Heart left ventricle (tissue), 16 donors: ENCODE measurements around the gene ROBO1. TPM values are rescaled to one million over a fixed set of nuclear protein-coding genes. Genes with fewer than 3 reads are reported as not detected.

ENCODE experiments used
- ATAC-seq, 4 donors: fragments of 200-7000 bp; cut with Tn5 transposase; one replicate each; pipeline ENCODE4 v1.9.1; 2020 to 2022; ENCODE audit warnings: moderate library complexity in 4 of 4, mild to moderate bottlenecking in 3 of 4, moderate number of reproducible peaks in 1 of 4
- DNase-seq, 5 donors: peaks; one replicate each; pipeline ENCODE4 v3.0.0-alpha.2; 2020
- H3K27ac ChIP-seq, 12 donors: fragments of 200-600 bp; sonication (generic) in 4 of 12; one replicate each; pipeline versions ENCODE4 v1.5.0 to v1.8.0; 2016 to 2022; ENCODE audit warnings: mild to moderate bottlenecking in 2 of 12
- H3K27me3 ChIP-seq, 9 donors: fragments of 200-600 bp; sonication (generic) in 2 of 9; one replicate each; pipeline versions ENCODE4 v1.5.1 to v1.8.0; 2016 to 2022; ENCODE audit warnings: mild to moderate bottlenecking in 3 of 9
- H3K36me3 ChIP-seq, 9 donors: fragments of 200-600 bp; sonication (generic) in 2 of 9; one replicate each; pipeline versions ENCODE4 v1.5.0 to v1.8.0; 2018 to 2022; ENCODE audit warnings: mild to moderate bottlenecking in 2 of 9
- H3K4me1 ChIP-seq, 12 donors: fragments of 200-600 bp; sonication (generic) in 4 of 12; one replicate each; pipeline versions ENCODE4 v1.5.0 to v1.8.0; 2016 to 2022; ENCODE audit warnings: mild to moderate bottlenecking in 3 of 12
- H3K4me3 ChIP-seq, 12 donors: fragments of 200-600 bp; sonication (generic) in 4 of 12; one replicate each; pipeline versions ENCODE4 v1.5.0 to v1.8.0; 2017 to 2022; ENCODE audit warnings: mild to moderate bottlenecking in 9 of 12, moderate library complexity in 4 of 12
- H3K9me3 ChIP-seq, 12 donors: fragments of 200-600 bp; sonication (generic) in 4 of 12; one replicate each; pipeline versions ENCODE4 v1.5.0 to v1.8.0; 2016 to 2022; ENCODE audit warnings: mild to moderate bottlenecking in 1 of 12
- POLR2A ChIP-seq, 2 donors: fragments of 450-650 bp; IDR thresholded peaks; one replicate each; pipeline ENCODE4 v1.6.1; 2017; ENCODE audit warnings: antibody characterized with exemption in 2 of 2, mild to moderate bottlenecking in 2 of 2, moderate library complexity in 2 of 2
- WGBS, 4 donors: extraction: QIAGEN DNeasy Blood & Tissue Kit in 2 of 4; methylation state at CpG; one replicate each; pipeline versions ENCODE4 v1.1.5 to v1.1.7; 2013 to 2018; 5-methylcytosine and 5-hydroxymethylcytosine counted together
- intact Hi-C, 10 donors: fragments of 100-400 bp; cut with DNase I; formaldehyde crosslinking; loops; one replicate each; pipeline versions ENCODE4 v1.11.1 to v1.14.2; 2022
- polyA plus RNA-seq, 2 donors: library from polyadenylated mRNA; stranded (reverse); fragments of 200-250 nt; gene quantifications; one replicate each; pipeline ENCODE4 v1.2.3, GENCODE V29; 2013
- total RNA-seq, 9 donors: library from RNA; depleted of rRNA in 2 of 9; stranded (reverse); fragments of >200 nt in 2 of 9; fragmentation: NEBNext Ultra II Directional in 3 of 9; extraction: Animal tissue kit (Norgen Biotek cat#: 25700) in 3 of 9; gene quantifications; one replicate each; pipeline versions ENCODE4 v1.1.0 to v1.2.4, GENCODE V29; 2016 to 2023
- TF ChIP-seq, protein P1 (sequence below), 12 donors: fragments of 200-600 bp; sonication (generic) in 4 of 12; IDR thresholded peaks; one replicate each; pipeline versions ENCODE4 v1.5.0 to v1.8.0; 2018 to 2022; ENCODE audit warnings: antibody characterized with exemption in 12 of 12, mild to moderate bottlenecking in 5 of 12
- donor health status: ischemic (EF 13 %, LVEDD 7.1; RV severe dilation, severe dysfunction).
- donor health status: healthy with polysubstance abuse.
- donor health status: DM: no; HTN: yes; CAD: no.
- donor health status: DM: no; HTN: no; CAD: no.
- donor health status: ischemic (EF 25% LVEDD 6.9; RV normal size, moderate dysfunction).
- donor health status: ischemic (EF 25% LVEDD 5.7; RV mildly dilated, moderate dysfunction).
- donor health status: healthy.
- donor health status: DM: yes; HTN: yes; CAD: no.
- donor health status: ischemic (EF 35%, LVEDD 5.7; RV mildly dilated, moderate dysfunction).
- donor health status: nonischemic (EF 11% LVEDD 7.7; RV severe dilation, severe dysfunction).
- donor health status: DM: yes; HTN: yes; CAD: no.
- donor health status: PGD.
- donor health status: ischemic (EF 29% LVEDD 5.4; RV normal size, mild dysfunction).
- donor health status: nonischemic (EF 23%, LVEDD 6.1; RV moderate dilation, normal function).

Gene ROBO1
- total and polyA plus RNA-seq, 11 donors, result 1.4 to 14.8 (median 5.7) TPM

DNA sequence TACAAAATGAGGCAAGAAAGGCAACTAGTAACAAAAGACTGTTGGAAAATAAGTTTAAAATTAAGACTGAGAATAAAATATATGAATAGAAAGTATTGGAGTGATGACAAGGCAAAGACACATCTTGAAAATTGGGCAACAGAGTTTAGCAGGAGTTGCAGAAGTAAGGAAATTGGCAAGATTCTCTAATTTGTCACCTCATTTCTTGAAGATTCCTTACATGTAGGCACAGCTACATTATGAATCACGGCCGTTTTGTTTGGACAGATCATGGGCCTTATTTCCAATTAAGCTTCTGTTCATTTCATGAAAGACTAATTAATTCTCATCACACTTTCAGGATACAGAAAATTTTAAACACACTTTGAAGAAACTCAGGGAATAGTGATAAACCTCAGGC lies 170.1 kb downstream of the ROBO1 start:
- intact Hi-C loops, result no loop called here
- no peak overlapping the region for H3K4me3 ChIP-seq
- ATAC-seq (no peak), DNase-seq (no peak)
- H3K9me3 ChIP-seq, result no peaks in the 10 kb centered on the region
- TF ChIP-seq POLR2A (IDR thresholded peaks at IDR 0.05), result no peak
- no peaks in the 10 kb centered on the region for H3K4me1 ChIP-seq
- WGBS, 4 donors, result 69 to 78% (median 74%) methylated on average over 2 of the region's 2 CpGs
- H3K27me3 ChIP-seq, result no peaks in the 10 kb centered on the region
- H3K27ac ChIP-seq, result no peak overlapping the region
- H3K36me3 ChIP-seq, result no peaks in the 10 kb centered on the region

DNA sequence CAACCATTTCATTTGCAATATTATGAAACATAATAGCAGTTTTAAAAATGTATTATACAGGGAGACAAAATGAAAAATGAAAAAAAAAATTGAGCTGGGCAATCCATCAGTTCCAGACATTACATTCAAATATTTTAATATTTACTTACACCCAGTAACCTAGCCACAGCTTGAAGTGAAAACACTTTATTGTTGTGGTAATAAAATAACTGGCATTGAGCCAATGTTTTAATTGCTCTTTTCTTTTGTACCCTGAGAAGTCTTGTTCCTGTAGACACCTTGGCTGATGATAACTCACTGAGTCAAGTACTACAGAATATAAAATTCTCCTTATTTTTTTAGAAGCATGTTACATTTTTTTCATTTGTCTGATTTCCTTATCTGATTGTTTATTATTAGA lies 180.6 kb downstream of the ROBO1 start:
- intact Hi-C loops, result no loop called here
- DNase-seq (no peak), ATAC-seq (no peak)
- Histone ChIP-seq H3K27me3 (no peaks in the 10 kb centered on the region), H3K27ac (no peak overlapping the region), H3K4me1 (no peaks in the 10 kb centered on the region), H3K36me3 (no peaks in the 10 kb centered on the region), H3K4me3 (no peak overlapping the region), H3K9me3 (no peaks in the 10 kb centered on the region)
- TF ChIP-seq POLR2A (IDR thresholded peaks at IDR 0.05), result no peak
- TF ChIP-seq, protein P1, sequence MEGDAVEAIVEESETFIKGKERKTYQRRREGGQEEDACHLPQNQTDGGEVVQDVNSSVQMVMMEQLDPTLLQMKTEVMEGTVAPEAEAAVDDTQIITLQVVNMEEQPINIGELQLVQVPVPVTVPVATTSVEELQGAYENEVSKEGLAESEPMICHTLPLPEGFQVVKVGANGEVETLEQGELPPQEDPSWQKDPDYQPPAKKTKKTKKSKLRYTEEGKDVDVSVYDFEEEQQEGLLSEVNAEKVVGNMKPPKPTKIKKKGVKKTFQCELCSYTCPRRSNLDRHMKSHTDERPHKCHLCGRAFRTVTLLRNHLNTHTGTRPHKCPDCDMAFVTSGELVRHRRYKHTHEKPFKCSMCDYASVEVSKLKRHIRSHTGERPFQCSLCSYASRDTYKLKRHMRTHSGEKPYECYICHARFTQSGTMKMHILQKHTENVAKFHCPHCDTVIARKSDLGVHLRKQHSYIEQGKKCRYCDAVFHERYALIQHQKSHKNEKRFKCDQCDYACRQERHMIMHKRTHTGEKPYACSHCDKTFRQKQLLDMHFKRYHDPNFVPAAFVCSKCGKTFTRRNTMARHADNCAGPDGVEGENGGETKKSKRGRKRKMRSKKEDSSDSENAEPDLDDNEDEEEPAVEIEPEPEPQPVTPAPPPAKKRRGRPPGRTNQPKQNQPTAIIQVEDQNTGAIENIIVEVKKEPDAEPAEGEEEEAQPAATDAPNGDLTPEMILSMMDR (IDR thresholded peaks at IDR 0.05), result no peak

DNA sequence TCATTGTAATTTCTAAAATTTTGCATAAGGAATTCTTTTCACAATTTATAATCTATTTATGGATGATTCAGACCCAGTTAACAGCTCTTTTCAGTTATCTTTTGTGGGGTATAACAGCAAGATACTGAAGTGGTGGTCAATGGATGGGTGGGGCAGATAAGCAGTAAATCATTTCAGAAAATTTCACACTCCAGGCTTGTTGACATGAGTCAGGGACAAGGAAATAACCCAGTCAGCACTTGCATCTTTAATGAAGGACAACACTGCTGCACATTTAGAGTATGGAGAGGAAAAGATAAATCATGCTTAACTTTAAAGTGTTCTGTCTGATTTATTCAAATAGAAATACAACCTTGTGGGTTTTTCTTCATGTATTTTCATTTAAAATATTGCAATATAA lies 181.6 kb downstream of the ROBO1 start:
- H3K36me3 ChIP-seq, result no peaks in the 10 kb centered on the region
- no peaks in the 10 kb centered on the region for H3K9me3 ChIP-seq
- TF ChIP-seq POLR2A (IDR thresholded peaks at IDR 0.05), result no peak
- TF ChIP-seq, protein P1 (IDR thresholded peaks at IDR 0.05), result no peak
- intact Hi-C loops, result no loop called here
- no peak overlapping the region for H3K27ac ChIP-seq
- no peak overlapping the region for H3K4me3 ChIP-seq
- ATAC-seq (no peak), DNase-seq (no peak)
- no peaks in the 10 kb centered on the region for H3K4me1 ChIP-seq
- H3K27me3 ChIP-seq, result no peaks in the 10 kb centered on the region

DNA sequence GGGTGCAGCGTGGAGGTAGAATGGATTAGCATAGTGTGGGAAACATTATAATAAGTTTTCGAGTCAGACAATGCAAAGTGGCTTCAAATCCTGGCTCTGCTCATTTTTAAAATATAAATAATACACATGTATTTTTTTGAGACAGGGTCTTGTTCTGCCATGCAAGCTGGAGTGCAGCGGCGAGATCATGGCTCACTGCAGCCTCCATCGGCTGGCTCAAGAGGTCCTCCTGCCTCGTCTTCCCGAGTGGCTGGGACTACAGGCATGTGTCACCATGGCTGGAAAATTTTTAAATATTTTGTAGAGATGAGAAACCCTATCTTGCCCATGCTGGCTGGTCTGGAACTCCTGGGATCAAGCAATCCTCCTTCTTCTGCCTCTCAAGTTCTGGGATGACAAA lies 194.9 kb downstream of the ROBO1 start:
- H3K36me3 ChIP-seq, result no peaks in the 10 kb centered on the region
- H3K4me1 ChIP-seq, result no peaks in the 10 kb centered on the region
- DNase-seq (no peak), ATAC-seq (no peak)
- H3K27ac ChIP-seq, result no peak overlapping the region
- TF ChIP-seq, protein P1 (IDR thresholded peaks at IDR 0.05), result no peak
- no peak for TF ChIP-seq POLR2A (IDR thresholded peaks at IDR 0.05)
- no peaks in the 10 kb centered on the region for H3K9me3 ChIP-seq
- intact Hi-C loops, result no loop called here
- H3K27me3 ChIP-seq, result no peaks in the 10 kb centered on the region
- 82 to 89% (median 86%) methylated on average over 7 of the region's 7 CpGs for WGBS, 4 donors
- no peak overlapping the region for H3K4me3 ChIP-seq

DNA sequence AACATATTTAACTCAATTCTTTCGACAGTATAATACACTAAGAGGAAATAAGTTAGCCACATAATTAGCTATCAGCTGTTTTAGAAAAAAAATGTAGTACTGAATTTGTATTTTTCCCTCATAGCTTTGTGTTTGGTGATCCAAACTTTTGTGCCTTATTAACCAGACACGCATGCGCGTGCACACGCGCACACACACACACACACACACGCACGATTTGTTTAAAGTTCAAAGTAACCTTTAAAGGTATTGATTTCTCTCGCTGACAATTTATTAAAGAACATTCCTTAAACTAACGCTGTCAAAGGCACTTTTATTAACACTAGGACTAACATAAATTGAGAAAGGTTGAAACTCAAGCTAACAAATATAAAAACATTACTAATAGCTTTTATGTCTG lies 198.9 kb downstream of the ROBO1 start:
- Histone ChIP-seq H3K4me1 (no peaks in the 10 kb centered on the region), H3K27ac (no peak overlapping the region), H3K9me3 (peaks cover 0 to 3% (median 0%) of the 10 kb centered on the region in 12 donors), H3K36me3 (no peaks in the 10 kb centered on the region), H3K27me3 (no peaks in the 10 kb centered on the region), H3K4me3 (no peak overlapping the region)
- 90 to 92% (median 92%) methylated on average over 10 of the region's 10 CpGs for WGBS, 4 donors
- TF ChIP-seq, protein P1 (IDR thresholded peaks at IDR 0.05), result no peak
- no peak for TF ChIP-seq POLR2A (IDR thresholded peaks at IDR 0.05)
- ATAC-seq, result no peak
- intact Hi-C loops, result loop anchor here in 1 of 10 donors (10.0 kb wide), 1 partner anchor 64 kb away; no protein-coding TSS in a partner anchor
- no peak for DNase-seq
